Right lobe of liver (tissue), 6 donors: ENCODE results near the gene NVL. TPM values are rescaled to one million over a fixed set of nuclear protein-coding genes. Genes with fewer than 3 reads are reported as not detected.
"Not testable (repeated sequence)": the region's sequence is repeated elsewhere in the genome, so short reads cannot be mapped to it uniquely, and the experiment has no call there.

Experiments used
- ATAC-seq, 4 donors: fragments of 200-7000 bp; cut with Tn5 transposase; one replicate each; pipeline ENCODE4 v1.9.1; 2020; ENCODE audit warnings: mild to moderate bottlenecking in 4 of 4, moderate library complexity in 4 of 4
- DNase-seq, 3 donors: peaks; one replicate each; pipeline ENCODE4 v3.0.0-alpha.2; 2020
- H3K27ac ChIP-seq, 3 donors: fragments of 200-600 bp; one replicate each; pipeline ENCODE4 v1.8.0; 2022
- H3K27me3 ChIP-seq, 2 donors: fragments of 200-600 bp; one replicate each; pipeline ENCODE4 v1.8.0; 2022
- H3K36me3 ChIP-seq, 4 donors: fragments of 200-600 bp; sonication (generic) in 1 of 4; one replicate each; pipeline versions ENCODE4 v1.5.1 to v1.8.0; 2017 to 2022; ENCODE audit warnings: control low read depth in 1 of 4
- H3K4me1 ChIP-seq, 4 donors: fragments of 200-600 bp; sonication (generic) in 1 of 4; one replicate each; pipeline versions ENCODE4 v1.5.1 to v1.8.0; 2017 to 2022; ENCODE audit warnings: control low read depth in 1 of 4
- H3K4me3 ChIP-seq, 3 donors: fragments of 200-600 bp; one replicate each; pipeline ENCODE4 v1.8.0; 2022
- H3K9me3 ChIP-seq, 4 donors: fragments of 200-600 bp; sonication (generic) in 1 of 4; one replicate each; pipeline versions ENCODE4 v1.5.1 to v1.8.0; 2017 to 2022; ENCODE audit warnings: control low read depth in 1 of 4
- CTCF ChIP-seq, 4 donors: fragments of 200-600 bp in 3 of 4; fragments of 450-650 bp in 1 of 4; IDR thresholded peaks; one replicate each; pipeline versions ENCODE4 v1.5.1 to v1.8.0; 2016 to 2022; ENCODE audit warnings: antibody characterized with exemption in 4 of 4, mild to moderate bottlenecking in 2 of 4
- POLR2A ChIP-seq: fragments of 450-650 bp; IDR thresholded peaks from one replicate; pipeline ENCODE4 v1.6.1; 2017; ENCODE audit warnings: antibody characterized with exemption, mild to moderate bottlenecking
- WGBS: methylation state at CpG from one replicate; pipeline ENCODE4 v1.1.6; 2018; ENCODE audit warnings: low coverage, low lambda C conversion rate; ENCODE audit not compliant: insufficient coverage; ENCODE audit errors: missing lambda C conversion rate; 5-methylcytosine and 5-hydroxymethylcytosine counted together
- intact Hi-C, 2 donors: fragments of 100-400 bp; cut with DNase I; formaldehyde crosslinking; loops; one replicate each; pipeline versions ENCODE4 v1.11.2 to v1.14.1; 2022
- total RNA-seq, 6 experiments: library from RNA; depleted of rRNA in 2 of 6; stranded (reverse); fragments of >200 nt in 2 of 6; fragmentation: NEBNext Ultra II Directional in 3 of 6; extraction: Animal tissue kit (Norgen Biotek cat#: 25700) in 3 of 6; gene quantifications; one replicate each; pipeline versions ENCODE4 v1.1.0 to v1.2.4, GENCODE V29; 2016 to 2023
- donor health status: DM: no; HTN: yes; CAD: no.
- donor health status: DM: no; HTN: no; CAD: no.
- donor health status: DM: no; HTN: no; CAD: no.
- donor health status: DM: no; HTN: yes; CAD: no.
- donor health status: DM: no; HTN: yes; CAD: no.

Gene NVL
- total RNA-seq, 6 experiments from 2014 or later, result 4.5 to 8.9 (median 6.8) TPM

- DNase-seq, result no peak
- Histone ChIP-seq H3K27me3 (no peaks in the 10 kb centered on the region), H3K4me3 (no peak overlapping the region), H3K9me3 (no peaks in the 10 kb centered on the region), H3K27ac (peak overlapping the region in 1 of 3 donors; percentile 13), H3K36me3 (peaks cover 0 to 15% (median 8%) of the 10 kb centered on the region in 4 donors), H3K4me1 (no peaks in the 10 kb centered on the region)
- intact Hi-C loops, result no loop called here
- WGBS, result 64% methylated on average over 4 of the region's 4 CpGs
- ATAC-seq, result peak in 1 of 4 donors; percentile 38
- TF ChIP-seq POLR2A (no peak), CTCF (IDR thresholded peaks at IDR 0.05) (no peak)
Observed at GRCh38 chr1:224317383-224318045, 12.5 kb downstream of the NVL start.

- Histone ChIP-seq H3K4me1 (no peaks in the 10 kb centered on the region), H3K36me3 (peaks cover 0 to 35% (median 13%) of the 10 kb centered on the region in 4 donors), H3K27ac (no peak overlapping the region), H3K9me3 (no peaks in the 10 kb centered on the region), H3K27me3 (no peaks in the 10 kb centered on the region), H3K4me3 (no peak overlapping the region)
- DNase-seq, result no peak
- TF ChIP-seq CTCF (IDR thresholded peaks at IDR 0.05), result no peak
- no peak for TF ChIP-seq POLR2A
- WGBS, result 90% methylated on average over 2 of the region's 2 CpGs
- intact Hi-C loops, result no loop called here
- no peak for ATAC-seq
Observed at GRCh38 chr1:224312025-224312424, 17.9 kb downstream of the NVL start.

GRCh38 chr1:224311503-224311902 is 18.5 kb downstream of the NVL start:
- H3K27me3 ChIP-seq, H3K4me3 ChIP-seq, H3K27ac ChIP-seq, intact Hi-C loops, H3K9me3 ChIP-seq, DNase-seq, H3K4me1 ChIP-seq, ATAC-seq: not testable (repeated sequence)
- WGBS, result no CpG with 5 or more reads among the region's 1 CpG
- H3K36me3 ChIP-seq, result peaks cover 0 to 40% (median 16%) of the 10 kb centered on the region in 4 donors

- intact Hi-C loops, result no loop called here
- DNase-seq, result no peak
- peaks cover 0 to 57% (median 25%) of the 10 kb centered on the region in 4 donors for H3K36me3 ChIP-seq
Observed at GRCh38 chr1:224308064-224308463, 21.9 kb downstream of the NVL start.

More at GRCh38 chr1:224308064-224308463, 21.9 kb downstream of the NVL start:
- H3K4me1 ChIP-seq, result no peaks in the 10 kb centered on the region
- TF ChIP-seq POLR2A, result no peak
- TF ChIP-seq CTCF (IDR thresholded peaks at IDR 0.05), result no peak
- H3K27ac ChIP-seq, result no peak overlapping the region
- 90% methylated on average over 3 of the region's 3 CpGs for WGBS
- ATAC-seq, result no peak
- no peaks in the 10 kb centered on the region for H3K9me3 ChIP-seq
- no peaks in the 10 kb centered on the region for H3K27me3 ChIP-seq
- H3K4me3 ChIP-seq, result no peak overlapping the region
